ENCODE data around the gene TRPC6. TPM values are rescaled to one million over a fixed set of nuclear protein-coding genes. Genes with fewer than 3 reads are reported as not detected.

TRPC6 gene
- total and polyA plus RNA-seq, 2 experiments from 2014 or later = 0.13 to 4.8 TPM

DNA sequence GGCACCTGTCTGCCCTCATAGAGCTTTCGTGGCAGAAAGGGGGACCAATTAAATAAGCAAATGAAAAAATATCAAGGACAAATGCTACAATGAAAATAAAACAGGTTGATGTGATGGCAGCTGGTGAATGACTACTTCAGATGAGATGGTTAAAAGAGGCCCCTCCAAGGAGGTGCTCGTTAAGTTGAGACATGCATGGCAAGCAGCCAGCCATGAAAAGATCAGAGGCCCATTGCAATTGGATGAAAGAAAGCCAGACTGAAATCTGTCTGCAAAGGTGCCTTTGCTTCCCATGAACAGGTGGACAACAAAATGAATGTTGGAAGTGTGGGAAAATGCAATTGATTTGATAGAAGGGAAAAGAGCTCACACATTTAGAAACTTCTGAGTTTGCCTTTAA lies 848 bp upstream of the TRPC6 start:
- Histone ChIP-seq H3K9me2 (replicated peaks; ENCODE audit: insufficient read depth) (no peaks in the 10 kb centered on the region), H3K36me3 (replicated peaks; ENCODE audit: insufficient read depth, low read depth) (no peaks in the 10 kb centered on the region), H3K27ac (no peak overlapping the region), H3K4me1 (ENCODE audit: insufficient read depth) (no peaks in the 10 kb centered on the region), H4K20me1 (ENCODE audit: insufficient read depth, poor library complexity, severe bottlenecking) (no peaks in the 10 kb centered on the region), H3K4me3 (no peak overlapping the region), H3K9me3 (ENCODE audit: low read depth) (no peaks in the 10 kb centered on the region), H3K4me2 (no peak overlapping the region), H3K79me2 (no peaks in the 10 kb centered on the region), H3K27me3 (peaks cover 58% of the 10 kb centered on the region), H2AFZ (no peak overlapping the region)
- no peak for DNase-seq (ENCODE audit: low spot score)
- 74% methylated on average over 2 of the region's 2 CpGs for WGBS (ENCODE audit: low lambda C conversion rate, missing lambda C conversion rate)
- TF ChIP-seq, protein P1, sequence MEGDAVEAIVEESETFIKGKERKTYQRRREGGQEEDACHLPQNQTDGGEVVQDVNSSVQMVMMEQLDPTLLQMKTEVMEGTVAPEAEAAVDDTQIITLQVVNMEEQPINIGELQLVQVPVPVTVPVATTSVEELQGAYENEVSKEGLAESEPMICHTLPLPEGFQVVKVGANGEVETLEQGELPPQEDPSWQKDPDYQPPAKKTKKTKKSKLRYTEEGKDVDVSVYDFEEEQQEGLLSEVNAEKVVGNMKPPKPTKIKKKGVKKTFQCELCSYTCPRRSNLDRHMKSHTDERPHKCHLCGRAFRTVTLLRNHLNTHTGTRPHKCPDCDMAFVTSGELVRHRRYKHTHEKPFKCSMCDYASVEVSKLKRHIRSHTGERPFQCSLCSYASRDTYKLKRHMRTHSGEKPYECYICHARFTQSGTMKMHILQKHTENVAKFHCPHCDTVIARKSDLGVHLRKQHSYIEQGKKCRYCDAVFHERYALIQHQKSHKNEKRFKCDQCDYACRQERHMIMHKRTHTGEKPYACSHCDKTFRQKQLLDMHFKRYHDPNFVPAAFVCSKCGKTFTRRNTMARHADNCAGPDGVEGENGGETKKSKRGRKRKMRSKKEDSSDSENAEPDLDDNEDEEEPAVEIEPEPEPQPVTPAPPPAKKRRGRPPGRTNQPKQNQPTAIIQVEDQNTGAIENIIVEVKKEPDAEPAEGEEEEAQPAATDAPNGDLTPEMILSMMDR (IDR thresholded peaks at IDR 0.05; ENCODE audit: poor library complexity) = no peak
- no peak for TF ChIP-seq EZH2phosphoT487 (IDR thresholded peaks at IDR 0.05; ENCODE audit: low read depth, severe bottlenecking, unreplicated experiment)
- TF ChIP-seq EZH2 (IDR thresholded peaks at IDR 0.05; ENCODE audit: borderline replicate concordance) = no peak

DNA sequence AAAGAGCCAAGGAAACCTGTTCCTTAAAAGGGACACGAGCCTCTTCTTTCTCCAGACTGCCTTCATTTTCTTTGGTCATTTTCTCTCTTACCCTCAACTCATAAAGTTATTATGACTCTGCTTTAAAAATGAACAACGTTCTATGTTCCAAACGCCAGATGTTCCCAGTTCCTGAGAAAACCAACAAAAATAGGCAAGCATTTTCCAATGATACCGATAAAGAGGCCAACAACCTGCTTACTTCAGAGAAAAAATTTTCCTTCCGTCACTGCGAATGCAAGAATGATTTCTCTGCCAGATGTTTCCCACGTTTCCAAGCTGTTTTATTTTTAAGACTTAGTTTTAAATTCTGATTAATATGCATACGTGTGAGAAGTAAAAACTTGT lies 315 bp upstream of the TRPC6 start:
- Histone ChIP-seq H3K79me2 (no peaks in the 10 kb centered on the region), H3K27me3 (peaks cover 58% of the 10 kb centered on the region), H3K4me3 (no peak overlapping the region), H3K4me2 (peak overlapping the region; percentile 96), H3K9me3 (ENCODE audit: low read depth) (no peaks in the 10 kb centered on the region), H3K27ac (no peak overlapping the region), H3K9me2 (replicated peaks; ENCODE audit: insufficient read depth) (no peaks in the 10 kb centered on the region), H3K36me3 (replicated peaks; ENCODE audit: insufficient read depth, low read depth) (no peaks in the 10 kb centered on the region), H4K20me1 (ENCODE audit: insufficient read depth, poor library complexity, severe bottlenecking) (no peaks in the 10 kb centered on the region), H3K4me1 (ENCODE audit: insufficient read depth) (no peaks in the 10 kb centered on the region), H2AFZ (no peak overlapping the region)
- WGBS (ENCODE audit: low lambda C conversion rate, missing lambda C conversion rate) = 54% methylated on average over 8 of the region's 8 CpGs
- TF ChIP-seq, protein P1 (IDR thresholded peaks at IDR 0.05; ENCODE audit: poor library complexity) = no peak
- TF ChIP-seq EZH2 (IDR thresholded peaks at IDR 0.05; ENCODE audit: borderline replicate concordance) = no peak
- no peak for TF ChIP-seq EZH2phosphoT487 (IDR thresholded peaks at IDR 0.05; ENCODE audit: low read depth, severe bottlenecking, unreplicated experiment)
- DNase-seq (ENCODE audit: low spot score) = no peak

DNA sequence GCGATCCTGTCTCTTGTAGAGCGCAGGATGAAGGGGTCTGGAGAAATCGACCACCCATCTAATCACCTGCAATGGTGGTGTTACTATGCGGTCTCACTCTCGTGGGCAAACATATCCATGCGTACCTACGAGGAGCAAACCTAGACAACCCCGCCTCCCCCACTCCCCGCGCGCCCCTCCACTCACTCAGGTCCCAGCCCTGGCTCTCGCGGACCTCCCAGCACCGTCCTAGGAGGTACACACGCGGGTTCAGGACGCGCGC lies 887 bp downstream of the TRPC6 start:
- DNase-seq (ENCODE audit: low spot score) = no peak
- H3K9me3 ChIP-seq (ENCODE audit: low read depth) = no peaks in the 10 kb centered on the region
- H2AFZ ChIP-seq = peak overlapping the region; percentile 74
- H3K27me3 ChIP-seq = peaks cover 58% of the 10 kb centered on the region
- H3K9me2 ChIP-seq (replicated peaks; ENCODE audit: insufficient read depth) = no peaks in the 10 kb centered on the region
- no peaks in the 10 kb centered on the region for H3K79me2 ChIP-seq
- WGBS (ENCODE audit: low lambda C conversion rate, missing lambda C conversion rate) = under 1% methylated on average over 17 of the region's 19 CpGs
- H3K4me3 ChIP-seq = peak overlapping the region; percentile 65
- H3K4me1 ChIP-seq (ENCODE audit: insufficient read depth) = no peaks in the 10 kb centered on the region
- H3K4me2 ChIP-seq = peak overlapping the region; percentile 96
- TF ChIP-seq EZH2 (IDR thresholded peaks at IDR 0.05; ENCODE audit: borderline replicate concordance) = no peak
- TF ChIP-seq EZH2phosphoT487 (IDR thresholded peaks at IDR 0.05; ENCODE audit: low read depth, severe bottlenecking, unreplicated experiment) = no peak
- TF ChIP-seq, protein P1 (IDR thresholded peaks at IDR 0.05; ENCODE audit: poor library complexity) = no peak
- H3K27ac ChIP-seq = no peak overlapping the region
- H3K36me3 ChIP-seq (replicated peaks; ENCODE audit: insufficient read depth, low read depth) = no peaks in the 10 kb centered on the region
- no peaks in the 10 kb centered on the region for H4K20me1 ChIP-seq (ENCODE audit: insufficient read depth, poor library complexity, severe bottlenecking)

Data from hepatocyte (in vitro differentiated cells).